NCI-H2196 (cell line): ENCODE results near the gene FOXL3.

ENCODE experiments used
- DNase-seq: peaks from one replicate; lab custom pipeline; 2025; ENCODE audit not compliant: unreplicated experiment; lab: John Stamatoyannopoulos, UW

Gene FOXL3

DNA sequence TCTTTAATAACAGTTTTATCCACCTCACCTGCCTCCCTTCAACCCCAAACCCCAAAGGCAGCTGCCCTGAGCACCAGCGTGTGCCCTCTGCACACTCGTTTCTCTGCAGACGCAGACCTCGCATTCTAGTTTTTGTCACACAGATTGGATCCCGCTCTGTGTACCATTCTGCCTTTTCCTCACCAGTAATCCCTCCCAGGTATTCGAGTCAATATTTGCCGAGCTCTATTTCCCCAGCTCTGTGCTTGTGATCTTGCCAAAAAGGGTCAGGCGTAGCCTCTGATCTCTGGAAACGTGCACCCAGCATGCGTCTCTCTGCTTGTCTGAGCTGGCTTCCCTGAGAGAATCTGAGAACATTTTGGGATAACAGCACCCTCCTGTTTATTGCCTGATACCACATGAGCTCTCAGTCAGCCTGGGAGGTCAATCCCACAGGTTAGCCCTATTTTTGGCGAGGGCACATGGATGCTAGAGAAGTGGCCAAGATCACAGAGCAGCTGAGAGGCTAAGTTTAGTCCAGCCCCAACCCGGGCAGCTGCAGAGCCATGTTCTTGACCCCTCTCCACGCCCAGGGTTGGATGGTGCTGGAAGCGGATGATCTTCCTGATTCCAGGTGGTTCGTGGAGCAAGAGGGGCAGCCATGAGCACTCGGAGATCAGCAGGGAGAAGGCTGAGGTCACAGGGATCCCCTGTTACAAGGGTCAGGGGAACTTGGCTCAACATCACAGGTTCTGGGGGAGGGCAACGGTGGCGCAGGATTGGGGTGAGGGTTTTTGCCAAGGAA, 29.1 kb downstream of the FOXL3 start:
- no peak for DNase-seq

DNA sequence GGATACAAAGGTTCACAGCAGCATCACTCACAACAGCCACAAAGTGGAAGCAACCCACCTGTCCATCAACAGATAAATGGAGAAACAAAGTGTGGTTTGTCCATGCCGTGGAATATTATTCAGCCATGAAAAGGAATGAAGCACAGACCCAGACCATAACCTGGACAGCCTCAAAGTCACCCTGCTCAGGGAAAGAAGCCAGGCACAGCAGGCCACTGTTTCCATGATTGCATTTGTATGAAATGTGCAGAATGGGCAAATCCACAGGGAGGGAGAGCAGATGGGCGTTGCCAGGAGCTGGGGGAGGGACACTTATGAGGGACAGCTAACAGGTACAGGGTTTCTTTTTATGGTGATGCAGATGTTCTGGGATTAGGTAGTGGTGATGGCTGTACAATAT, 30.3 kb downstream of the FOXL3 start:
- no peak for DNase-seq

DNA sequence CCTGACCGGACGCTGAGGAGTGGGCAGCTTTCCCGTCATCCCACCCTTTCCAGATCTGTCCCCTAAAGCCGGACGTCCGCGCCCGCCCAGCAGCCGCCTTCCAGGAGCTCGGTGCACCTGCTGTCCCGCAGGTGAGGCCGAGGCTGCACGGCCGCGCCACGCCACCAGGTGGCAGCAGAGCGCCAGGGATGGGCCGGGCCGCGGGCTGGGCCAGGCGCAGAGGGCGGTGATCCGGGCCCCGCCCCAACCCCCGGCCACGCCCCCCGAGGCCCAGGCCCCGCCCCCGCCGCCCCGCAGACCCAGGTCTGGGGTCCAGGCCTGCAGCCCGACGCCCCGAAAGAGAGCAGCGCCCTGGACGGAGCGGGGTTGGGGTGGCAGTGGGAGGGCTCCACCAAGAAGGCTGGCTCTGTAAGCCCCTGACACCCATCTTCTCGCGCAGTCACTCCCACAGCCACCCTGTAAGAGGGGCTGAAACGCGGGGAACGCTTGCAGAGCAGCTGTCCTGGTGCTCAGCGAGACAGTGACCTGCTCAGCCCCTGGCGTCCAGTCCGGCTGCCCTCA, 32.2 kb downstream of the FOXL3 start:
- peak; percentile 82 for DNase-seq

DNA sequence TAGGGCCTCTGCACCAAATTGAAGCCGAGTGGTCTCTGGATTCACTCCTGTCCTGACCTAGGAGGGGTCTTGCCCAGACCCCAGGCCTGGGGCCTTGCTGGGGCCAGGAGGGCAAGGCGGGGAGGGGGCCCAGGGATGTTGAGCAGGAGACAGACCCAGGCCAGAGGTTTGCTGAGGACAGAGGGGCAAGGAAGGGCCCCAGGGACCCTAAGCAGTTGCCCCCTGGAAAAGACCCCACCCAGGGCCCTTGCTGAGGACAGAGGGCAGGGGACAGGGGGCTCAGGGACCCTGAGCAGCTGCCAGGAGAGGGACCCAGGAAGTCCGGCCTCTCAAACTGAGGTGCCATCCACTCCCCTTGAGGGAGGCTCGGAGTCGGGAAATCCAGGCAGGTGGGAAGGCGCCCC, 32.7 kb downstream of the FOXL3 start:
- no peak for DNase-seq

DNA sequence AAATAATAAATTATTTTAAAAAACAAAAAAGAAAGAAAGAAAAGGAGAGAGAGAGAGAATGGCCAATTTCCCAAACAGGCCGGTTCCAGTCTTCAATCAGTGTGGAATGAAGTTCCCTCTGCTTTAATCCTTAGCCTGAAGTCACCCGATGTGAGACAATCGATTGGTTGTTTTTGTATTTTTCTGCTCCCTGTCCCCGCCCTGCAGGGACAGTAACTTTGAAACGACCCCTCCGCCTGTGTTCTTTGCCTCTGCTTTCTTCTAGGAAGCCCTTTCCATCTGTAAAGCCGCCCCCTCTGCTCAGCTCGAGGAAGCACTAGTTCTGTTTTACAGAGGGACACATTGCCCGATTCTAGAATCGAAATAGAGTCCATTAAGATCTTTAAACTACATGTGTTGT, 33.4 kb downstream of the FOXL3 start:
- no peak for DNase-seq

DNA sequence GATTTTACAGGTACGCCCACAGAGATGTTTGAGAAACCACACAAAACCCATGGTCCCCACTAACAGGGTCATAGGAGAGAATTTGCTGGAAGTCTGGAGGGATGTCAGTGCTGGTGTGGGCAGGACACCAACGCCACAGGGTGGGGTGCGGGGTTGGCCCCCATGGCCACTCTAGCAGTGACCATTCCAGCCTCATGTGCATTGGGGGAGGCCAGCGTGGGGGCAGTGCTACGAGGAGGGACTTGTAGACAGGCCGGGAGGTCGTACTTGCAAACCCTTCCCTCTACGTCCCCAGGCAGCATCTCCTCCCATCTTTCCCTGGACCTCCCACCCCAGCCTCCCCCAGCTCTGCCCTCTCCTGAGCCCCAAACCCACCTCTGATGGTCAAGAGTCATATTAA, 34.0 kb downstream of the FOXL3 start:
- DNase-seq = no peak

DNA sequence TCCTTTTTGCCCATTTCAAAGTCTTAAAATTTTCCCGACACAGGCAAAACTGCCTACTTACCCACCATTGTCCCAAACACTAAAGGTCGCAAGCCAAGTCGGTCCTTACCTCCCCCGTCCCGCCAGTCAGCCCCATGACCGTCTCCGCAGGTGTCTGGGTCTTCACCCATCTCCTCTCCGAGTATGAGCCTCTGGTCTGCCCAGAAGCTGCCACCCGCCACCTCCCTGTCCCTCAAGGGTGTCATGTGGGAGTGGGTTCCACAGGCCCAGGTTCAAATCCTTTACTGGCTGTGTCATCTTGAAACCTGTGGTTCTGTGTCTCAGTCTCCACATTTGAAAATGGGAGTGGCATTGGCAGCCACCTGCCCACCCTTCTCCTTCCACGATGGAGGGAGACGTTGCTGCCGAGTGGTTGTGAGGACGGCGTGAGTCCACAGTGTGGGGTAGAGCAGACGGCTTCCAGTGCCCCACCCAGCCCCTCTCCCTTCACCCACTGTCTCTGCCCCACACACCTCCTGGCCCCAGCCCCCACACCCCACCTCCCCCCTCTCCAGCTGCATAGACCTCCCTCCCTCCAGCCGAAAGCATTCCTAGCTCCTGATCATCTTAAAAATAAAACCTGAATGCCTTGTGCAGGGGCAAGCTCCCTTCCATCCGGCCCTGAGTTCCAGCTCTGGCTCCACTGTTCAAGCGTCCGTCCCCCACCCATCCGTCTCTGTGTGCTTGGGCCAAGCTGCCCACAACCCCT, 35.3 kb downstream of the FOXL3 start:
- no peak for DNase-seq

DNA sequence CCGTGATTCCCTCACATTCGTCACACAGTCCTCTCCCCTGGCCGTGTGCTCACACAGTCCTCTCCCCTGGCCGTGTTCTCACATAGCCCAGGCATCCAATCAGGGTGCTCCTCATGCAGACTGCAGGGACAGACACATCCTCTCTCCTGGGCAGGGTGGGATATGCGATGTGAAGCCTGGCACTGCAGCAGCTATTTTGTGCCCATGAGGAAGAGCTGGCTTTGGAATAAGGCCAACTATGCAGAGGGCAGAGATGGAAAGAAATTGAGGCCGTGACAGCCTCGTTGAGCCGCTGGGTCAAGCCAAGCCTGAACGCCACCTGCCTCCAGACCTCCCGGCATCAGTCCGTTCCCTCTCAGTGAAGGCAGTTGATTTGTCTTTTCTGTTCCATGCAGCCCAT, 35.8 kb downstream of the FOXL3 start:
- no peak for DNase-seq

DNA sequence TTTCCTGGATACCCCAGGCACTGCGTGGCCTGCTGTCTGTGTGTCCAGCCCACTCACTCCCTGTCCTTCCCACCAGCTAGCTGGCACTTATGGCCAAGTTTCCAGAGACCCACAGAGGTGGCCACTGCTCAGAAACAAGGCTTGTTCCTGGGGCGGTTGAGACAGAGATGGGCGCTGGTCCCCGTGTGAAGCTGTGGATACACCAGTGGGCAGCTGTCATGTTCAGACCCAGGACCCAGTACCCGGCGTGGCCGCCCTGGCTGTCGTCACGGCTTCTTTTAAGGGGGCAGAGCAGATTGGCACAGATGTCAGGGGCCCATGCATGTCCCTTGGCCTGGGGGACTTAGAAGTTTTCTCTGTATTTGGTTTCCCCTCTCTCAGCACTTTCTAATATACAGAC, 36.3 kb downstream of the FOXL3 start:
- DNase-seq = no peak

DNA sequence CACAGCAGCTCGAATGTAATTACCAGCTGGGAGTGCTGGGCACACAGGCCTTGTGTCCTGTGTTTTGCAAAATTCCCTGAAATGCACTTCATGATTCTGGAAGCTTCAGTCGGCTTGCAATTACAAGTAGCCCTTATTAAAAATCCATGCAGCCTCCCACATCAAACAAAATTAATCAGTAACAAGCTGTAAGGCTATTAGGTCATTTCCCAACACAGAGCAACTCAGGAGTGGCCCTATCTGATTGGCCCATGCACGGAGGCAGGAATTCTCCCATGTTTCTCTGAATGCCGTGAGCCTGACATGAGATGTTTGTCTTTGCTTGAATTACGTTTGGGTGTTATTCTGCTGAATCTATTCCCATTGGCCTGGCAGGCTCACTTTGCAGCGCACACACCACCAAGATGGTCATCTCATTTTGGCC, 36.9 kb downstream of the FOXL3 start:
- peak; percentile 72 for DNase-seq

DNA sequence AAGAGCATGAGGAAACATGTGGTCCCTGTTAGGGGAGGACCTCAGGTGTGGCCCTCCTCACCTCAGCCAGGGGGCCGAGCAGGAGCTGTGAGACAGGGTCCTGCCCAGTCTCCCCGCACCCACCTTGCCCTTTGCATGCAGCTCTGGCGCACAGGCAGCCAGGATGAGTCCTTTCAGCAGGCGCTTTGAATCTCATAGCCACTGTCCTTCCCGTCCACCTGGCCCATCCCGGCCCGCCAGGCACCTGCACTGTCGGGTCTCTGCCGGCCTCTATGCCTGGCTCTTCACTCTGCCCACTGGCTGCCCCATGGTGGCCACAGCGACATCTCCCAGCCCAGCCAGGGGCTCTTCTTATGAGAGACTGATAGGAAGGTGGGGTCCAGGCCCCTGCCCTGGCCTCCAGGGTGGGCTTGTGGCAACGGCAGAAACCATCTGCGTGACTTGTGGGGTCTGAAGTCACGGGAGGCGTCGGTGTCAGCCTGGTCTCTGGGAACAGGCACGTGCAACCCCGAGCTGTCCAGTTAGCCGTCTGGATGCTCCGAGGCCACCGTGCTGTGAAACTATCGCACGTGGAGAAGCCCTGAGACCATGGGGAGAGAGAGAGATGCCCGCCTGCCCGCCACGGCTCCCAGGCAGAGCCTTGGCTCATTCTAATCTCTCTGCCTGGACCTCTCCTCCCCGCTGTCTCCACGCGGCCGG, 37.4 kb downstream of the FOXL3 start:
- DNase-seq = no peak

DNA sequence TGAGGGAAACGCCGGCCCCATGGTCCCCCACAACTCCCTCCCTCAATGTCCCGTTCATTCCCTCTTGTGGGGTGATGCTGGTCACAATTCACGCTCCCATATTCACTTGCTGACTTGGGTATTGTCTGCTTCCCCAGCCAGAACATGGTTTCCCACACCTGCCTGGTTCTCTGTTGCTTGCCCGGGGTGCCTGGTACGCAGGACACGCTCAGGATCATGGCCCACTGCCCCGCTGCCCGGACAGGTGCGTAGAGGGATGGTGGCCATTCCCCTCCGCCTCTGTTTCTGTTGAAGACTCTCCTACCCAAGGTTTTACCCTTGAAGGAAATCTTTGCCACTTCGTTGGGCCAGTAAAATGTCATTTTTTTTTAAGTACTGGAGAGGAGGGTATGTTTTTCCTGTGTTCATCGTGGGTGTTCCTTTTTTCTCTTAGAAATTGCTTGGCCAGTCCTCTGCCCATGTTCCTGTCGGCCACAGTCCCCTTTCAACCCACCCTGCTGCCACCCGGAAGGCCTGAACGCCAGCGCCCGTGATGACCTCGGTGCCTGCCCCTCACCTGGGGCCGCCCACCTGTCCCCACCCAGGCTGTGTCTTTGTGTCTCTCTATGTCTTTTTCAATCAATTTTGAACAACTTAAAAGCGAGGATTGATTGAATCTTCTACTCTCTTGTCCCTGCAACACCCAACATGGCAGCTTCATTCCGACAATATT, 38.2 kb downstream of the FOXL3 start:
- DNase-seq = no peak

DNA sequence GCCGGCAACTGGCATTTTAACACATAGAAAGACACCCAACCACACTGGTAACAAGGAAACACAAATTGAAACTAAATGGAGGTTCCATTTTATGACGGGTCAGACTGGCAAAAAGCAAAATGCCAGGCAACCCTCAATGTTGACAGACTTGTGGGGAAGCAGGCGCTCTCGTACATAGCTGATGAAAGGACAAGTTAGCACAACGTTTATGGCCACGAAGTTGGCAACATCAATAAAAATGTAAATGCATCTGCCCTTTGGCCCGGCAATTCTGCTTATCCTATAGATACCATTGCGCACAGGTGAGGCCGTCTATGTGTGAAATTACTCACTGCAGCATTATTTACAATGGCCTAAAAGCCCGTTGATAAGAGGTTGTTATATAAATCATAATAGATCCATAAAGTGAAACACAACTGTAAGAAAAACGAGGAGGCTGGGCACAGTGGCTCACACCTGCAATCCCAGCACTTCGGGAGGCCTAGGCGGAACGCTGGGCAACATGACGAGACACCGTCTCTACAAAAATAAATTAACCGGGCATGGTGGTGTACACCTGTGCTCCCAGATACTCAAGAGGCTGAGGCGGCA, 39.8 kb downstream of the FOXL3 start:
- DNase-seq = no peak

DNA sequence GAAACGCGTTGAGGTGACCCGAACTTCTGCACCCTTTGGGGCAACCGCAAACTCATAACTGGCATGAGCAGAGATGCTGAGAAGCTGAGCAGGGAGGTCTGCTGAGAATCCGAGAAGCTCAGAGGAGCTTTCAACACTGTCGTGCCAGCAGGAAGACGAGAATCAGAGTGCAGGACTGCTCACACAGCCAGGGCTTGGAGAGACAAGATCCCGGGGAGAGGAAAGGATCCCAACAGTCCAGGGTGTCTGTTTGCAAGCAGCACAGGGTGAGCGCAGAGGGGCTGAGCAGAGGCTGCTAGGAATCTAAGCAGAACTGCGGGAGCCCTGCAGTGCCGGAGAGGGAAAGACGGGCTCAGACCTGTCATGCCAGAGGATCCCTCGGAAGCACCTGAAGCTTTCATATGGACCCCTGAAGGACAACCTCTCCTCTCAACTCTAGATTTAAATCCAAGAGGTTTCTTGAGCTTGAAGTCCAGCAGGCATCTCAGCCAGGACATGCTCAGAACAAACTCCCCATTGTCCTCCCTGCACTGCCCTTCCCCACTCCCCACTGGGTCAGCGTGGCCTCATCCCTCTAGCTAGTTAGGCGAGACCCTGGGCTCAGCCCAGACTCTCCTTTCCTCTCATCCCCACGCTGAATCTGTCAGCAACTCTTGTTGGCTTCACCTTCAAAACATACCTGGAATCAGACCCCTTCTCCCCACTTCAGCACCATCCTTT, 40.7 kb downstream of the FOXL3 start:
- no peak for DNase-seq

DNA sequence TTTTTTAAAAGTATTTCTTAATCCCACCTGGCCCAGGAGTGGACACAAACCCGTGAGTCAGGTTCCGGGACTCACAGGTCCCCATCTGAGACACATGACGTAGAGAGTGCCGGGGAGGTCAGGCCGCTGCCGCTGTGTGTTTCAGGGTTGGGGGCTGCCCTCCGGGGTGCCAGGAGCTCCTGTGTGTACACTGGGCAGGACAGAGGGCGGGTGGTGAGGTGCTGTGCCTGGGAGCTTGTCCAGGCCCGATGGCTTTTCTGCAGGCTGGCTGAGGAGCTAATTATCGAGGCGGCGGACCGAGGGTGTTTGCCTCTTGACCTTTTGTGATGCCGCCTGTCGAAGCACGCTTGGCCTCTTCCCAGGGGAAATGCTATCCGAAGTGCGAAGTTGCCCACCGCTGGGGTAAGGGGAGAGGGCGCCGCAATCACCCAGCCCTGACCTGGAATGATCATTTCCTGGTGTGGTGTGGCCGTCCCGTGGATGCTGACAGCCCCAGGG, 42.1 kb downstream of the FOXL3 start:
- DNase-seq = no peak

DNA sequence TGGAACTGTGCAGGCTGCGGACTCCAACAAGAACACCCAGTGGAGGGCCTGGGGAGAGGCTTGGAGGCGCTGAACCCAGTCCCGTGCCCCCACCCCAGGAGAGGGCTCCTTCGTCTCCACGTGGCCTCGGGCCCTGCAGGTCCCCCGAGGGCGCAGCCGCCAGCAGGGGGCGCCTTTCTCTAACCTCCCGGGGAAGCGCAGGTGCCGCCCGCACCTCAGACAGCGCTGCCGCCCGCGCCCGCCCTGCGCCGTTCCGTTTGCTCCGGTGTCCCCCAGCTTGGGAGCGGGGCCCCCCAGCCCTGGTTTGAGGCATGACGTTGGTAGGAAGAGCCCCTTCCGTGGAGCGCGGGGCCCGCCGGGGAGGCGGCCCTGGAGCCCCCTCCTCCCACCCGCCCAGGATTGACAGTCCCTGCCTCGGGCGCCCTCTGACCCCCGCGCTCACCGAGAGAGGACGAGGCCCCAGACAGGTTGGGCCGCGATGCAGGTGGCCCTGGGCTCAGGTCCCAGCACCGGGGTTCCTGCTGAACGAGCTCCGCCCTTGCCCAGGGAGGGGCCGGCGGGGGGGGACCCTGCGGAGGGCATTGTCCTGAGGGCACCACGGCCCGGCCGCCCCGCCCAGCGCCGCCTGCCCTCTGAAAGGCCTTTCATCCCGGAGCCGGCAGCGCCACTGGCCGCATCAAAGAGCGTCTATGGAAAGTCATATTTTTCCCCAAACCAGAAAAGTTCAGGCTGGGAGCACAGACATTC, 42.8 kb downstream of the FOXL3 start:
- peak; percentile 90 for DNase-seq

DNA sequence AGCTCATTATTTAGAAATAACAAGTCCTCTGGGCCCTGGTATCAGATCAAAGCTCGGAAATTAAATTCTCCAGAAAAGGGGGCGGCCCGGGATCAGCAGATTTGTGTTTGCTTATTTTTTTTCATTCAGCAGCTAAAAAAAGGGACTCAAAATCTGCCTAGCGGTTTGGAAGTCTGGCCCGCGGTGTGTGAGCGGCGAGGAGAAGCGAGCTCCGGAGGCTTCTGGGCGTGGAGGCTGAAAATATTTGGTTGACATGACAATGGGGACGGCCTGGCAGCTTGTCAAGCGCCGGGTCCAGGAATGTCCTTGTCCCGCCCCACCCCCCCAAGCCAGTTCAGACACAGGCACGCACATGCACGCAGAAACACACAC, 43.4 kb downstream of the FOXL3 start:
- no peak for DNase-seq

DNA sequence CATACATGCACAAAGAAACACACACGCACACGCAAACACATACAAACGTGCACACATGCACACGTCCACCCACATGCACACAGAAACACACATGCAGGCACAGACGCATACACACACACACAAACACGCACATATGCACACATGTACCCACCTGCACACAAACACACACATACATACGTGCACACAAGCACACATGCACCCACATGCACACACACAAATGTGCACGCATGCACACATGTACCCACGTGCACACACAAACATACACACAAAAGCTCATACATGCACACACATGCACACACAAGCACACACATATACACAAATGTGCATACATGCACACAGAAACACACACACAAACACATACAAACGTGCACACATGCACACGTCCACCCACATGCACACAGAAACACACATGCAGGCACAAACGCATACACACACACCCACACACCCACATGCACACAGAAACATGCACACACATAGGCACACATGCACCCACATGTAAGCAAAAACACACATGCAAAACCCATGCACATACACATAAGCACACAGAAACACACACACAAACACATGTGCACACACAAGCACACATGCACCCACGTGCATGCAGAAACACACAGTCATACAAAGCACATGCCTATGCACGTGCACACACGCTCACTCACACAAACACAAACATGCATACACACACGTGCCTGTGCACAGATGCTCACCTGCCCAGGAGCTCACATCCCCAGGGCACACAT, 44.8 kb downstream of the FOXL3 start:
- no peak for DNase-seq
